HG03175 (cell line): ENCODE data around the gene CACHD1.

Experiments
- ATAC-seq: cut with Tn5 transposase; IDR thresholded peaks from one replicate; pipeline ENCODE4 v1.9.1; 2021; ENCODE audit warnings: mild to moderate bottlenecking, moderate library complexity; ENCODE audit not compliant: unreplicated experiment

The CACHD1 gene

DNA sequence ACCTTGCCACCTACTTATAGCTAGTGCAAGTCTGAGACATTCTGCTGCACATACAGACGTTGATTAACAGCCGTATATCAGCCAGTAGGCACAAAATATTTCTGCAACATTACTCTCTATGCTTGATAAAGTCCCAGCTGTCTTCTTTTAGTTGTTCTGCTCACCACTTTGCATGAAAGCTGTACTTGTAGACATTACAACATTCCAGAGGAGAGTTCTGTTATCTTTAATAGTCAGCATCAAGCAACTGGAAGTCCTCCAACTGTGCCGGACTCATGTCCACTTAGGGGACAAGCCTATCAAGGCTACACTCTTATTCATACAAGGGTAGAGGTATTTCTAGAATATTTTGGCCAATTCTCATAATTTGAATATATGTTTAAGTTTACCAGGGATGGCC is 50.0 kb downstream of the CACHD1 start:
- ATAC-seq = no peak

DNA sequence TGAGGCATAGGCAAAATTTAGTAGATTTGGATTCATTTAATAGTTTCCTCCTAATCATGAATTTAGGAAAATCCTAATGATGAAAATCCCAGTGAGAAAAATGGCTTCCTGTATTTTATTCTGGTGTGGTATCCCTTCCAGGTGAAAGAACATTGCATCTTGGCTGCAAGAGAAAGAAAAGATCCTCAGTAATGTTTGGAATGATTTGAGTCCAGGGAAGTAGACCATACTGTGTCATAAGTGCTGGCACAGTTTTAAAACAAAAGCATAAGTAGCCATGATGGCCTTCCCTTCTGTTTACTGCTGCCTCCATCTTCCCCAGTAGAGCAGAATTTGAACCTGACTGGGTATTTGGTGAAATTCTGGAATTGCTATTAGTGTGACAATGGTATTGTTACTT is 52.8 kb downstream of the CACHD1 start:
- no peak for ATAC-seq

DNA sequence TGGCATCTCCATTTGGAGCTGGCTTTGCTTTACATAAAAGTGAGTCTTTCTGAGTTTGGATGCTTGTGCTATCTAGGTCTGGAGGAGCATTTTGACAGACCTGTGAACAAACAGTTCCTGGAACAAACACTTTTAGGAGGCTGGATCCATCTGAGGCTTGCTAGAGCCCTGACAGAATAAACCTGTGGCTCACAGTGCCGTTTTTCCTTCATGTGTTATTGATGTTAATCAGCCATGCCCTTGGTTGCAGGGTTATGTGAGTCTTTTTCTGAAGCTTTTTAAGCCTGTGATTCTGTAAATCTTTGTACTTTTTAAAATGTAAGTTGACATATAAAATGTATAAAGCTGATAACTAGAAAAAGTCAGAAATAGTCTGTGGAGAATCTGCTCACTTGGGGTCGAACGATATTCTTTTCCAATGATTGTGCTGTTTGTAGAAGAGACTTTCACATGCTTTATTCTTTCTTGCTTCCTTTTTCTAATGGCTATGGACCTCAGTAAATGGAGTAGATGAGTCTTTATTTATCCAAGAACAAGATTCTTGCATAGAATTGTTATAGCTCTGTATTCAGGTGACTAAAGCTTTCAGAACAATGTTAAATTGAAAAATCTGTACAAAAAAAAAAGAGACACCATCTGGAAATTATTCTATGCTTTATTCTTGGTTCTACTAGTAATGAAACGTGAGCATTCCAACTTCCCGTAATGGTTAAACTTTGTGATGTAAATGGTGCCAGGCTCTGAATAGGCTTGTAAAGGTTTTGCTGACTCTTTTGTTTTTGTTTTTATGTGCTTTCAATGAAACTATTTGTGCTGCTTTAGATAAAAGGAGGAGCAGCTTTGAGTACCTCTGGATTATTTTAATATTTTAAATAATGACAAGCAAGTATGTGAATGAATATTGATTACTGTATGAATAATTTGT is 53.7 kb downstream of the CACHD1 start:
- no peak for ATAC-seq

DNA sequence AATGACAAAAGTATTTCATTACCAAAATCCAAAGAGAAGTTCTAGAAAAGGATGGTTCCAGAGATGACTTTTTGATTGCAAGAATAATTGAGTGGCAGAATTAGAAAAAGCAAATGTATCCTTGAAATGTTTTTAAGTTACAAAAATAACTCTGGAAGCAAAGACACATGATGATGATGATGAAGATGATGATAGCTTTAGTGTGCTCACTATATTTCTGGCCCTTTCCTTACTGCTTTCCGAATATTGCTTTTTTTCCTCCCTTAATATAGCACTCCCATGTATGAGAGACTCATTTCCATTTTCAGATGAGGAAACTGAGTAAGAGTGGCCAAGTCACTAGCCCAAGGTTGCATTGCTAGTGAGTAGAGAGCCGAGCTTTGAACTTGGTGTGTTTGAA is 54.7 kb downstream of the CACHD1 start:
- no peak for ATAC-seq

DNA sequence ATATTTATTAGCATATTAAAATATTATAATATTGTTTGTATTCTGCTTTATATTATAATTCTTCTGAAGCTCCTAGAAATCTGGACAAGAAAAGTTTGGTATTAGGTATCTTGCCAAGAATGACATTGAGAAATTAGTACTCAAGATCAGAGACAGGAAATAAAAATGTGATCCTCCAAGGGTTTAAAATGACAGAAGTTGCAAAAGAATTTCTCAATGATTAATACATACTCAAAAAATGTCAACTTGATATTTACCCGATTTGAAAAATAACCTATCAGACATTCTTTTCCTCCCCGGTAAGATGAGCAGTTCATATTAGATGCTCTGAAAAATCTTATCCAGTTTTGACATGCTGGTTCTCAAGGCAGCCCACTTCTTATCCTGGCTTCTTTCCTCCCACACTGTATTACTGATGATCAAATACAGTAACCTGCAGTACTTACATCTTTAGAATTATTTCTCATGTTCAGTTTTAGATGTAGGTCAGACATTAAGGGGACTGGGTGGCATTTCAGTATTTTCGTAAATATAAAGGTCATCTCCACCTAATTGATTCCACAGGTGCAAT is 55.3 kb downstream of the CACHD1 start:
- ATAC-seq = no peak

DNA sequence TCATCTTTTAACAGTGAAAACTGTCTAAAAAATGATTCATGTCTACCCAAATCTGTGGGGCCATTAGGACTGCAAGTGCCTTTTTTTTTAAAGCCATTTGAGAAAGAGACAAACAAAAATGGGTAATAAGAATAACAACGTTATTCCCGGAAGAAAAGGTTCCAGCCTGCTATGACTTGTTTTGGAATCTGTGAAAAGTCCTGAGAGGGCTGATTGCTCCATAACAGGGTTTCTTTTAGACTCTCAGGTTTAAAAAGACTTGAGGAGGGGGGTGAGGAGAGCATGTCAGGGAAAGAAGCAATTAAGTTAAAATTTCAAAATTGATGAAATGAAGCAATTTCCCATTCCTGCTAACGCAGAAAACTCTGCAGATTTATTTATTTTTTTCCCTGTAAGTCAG is 56.4 kb downstream of the CACHD1 start:
- ATAC-seq = no peak

DNA sequence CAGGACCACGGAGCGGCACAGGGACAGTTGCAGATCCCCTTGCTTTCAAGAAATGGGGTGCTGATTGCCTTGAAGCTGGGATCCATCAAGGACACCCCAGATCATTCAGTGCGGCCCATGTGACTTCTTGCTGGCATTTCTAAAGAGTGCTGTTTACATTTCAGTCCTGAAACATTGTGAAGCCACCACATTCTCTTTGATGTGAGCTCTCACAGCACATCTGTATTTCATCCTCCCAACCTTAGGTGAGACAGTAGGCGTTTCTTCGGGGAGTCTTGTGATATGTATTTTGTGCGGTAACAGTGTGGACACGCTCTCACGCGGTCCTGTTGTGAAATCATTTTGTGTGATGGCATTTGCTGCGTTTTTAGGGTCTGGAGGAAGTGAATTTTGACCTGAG is 57.2 kb downstream of the CACHD1 start:
- ATAC-seq = no peak

DNA sequence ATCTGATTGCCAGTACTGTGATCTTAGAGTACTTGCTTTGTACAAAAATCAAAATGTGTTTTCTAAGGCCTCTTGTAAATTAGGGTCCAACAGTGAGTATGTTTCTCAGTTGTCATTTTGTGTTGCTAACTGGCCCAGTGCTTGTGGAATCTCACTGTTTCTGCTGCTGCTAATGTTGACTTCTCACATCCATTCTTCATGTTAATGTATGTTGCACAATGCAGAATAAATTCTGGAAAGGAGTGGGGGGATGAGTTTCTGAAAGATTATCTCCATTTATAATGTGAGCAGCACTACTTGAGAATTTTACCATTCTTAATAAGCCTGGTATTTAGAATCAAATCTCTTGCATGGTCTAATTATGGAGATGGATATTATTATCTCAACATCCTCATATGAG is 57.9 kb downstream of the CACHD1 start:
- no peak for ATAC-seq

DNA sequence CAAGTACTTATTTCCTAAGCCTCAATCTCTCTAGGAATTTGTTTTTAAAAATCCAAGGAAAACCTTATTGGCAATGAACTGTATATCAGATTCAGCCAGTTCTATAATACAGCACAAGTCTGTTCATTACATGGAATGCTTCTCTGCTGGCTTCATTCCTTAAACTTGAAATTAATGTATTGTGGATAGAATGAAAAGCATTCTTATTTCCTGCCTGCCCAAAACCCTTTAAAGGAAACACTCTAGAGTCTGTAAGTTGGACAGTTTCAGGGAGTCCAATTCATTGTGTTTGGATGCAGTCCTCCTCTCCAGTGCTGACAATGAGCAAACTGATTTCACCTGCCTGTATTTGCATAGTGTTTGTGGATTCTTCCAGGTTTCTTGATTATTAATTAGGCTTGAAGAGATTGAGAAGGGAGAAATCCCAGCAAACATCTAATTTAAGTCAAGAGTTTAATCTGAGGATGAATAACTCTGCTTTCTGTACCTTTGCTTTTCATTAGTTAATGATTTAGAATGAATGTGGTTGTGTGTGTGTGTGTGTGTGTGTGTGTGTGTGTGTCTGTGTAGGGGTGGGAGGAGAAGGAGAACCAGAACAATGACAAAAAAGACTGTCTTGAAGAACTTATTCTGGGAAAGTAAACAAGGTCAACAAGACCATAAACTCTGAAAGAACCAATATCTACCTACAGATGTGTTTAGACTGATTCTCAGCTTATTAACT is 61.2 kb downstream of the CACHD1 start:
- ATAC-seq = no peak

DNA sequence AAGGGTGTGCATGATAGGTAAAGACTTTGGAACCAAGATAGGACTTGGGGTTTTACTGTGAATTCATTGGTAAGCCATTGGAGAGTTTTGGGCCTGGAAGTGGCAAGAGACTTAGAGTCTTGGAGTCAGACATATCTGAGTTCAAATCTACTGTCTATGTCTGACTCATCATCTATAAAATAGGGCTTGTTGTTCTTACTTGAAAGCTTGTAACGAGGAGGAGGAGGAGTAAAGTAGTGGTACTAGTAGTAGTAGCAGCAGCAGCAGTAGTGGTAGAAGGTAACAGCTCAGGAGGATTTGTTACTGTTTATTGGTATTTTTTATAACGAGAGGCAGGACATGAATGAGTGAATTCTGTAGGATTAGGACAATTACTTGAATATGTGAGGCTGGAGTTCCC is 62.7 kb downstream of the CACHD1 start:
- ATAC-seq = no peak

DNA sequence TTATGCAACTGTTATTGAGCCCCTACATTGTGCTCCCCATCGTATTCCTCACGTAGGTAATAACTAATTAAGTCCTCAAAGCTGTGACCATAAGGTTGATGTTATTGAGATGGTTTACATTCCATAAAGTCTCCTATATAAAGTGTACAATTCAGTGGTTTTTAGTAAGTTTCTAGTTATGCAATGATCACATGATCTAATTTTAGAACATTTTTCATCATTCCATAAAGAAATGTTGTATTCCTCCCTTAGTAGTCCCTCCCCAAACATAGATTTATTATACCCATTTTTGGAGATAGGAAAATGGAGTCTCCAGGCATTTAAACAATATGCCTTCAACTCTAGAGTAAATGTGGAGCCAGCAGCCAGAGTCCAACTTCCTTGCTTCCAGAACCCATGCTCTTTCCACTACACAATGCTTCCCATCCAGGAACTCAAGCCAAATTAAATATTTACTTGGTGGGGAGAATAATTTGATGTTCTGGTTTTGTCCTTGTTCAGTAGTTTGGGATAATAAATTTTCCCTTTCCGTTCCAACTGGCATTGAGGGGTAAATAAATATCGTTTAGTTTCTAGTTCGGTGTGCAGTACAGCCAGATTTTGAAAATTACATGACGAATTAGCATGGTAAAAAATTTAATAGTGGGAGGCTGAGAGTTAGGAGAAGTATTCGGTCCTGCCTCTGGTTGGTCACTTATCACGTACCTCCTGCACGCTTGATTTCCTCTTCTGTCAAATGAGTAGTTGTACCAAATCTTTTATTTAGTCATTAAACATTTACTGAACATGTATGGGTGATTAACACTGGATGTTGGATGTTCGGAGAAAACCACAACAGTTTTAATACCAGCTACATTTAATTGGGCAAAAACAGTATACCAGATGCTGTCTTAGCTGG is 66.3 kb downstream of the CACHD1 start:
- no peak for ATAC-seq

DNA sequence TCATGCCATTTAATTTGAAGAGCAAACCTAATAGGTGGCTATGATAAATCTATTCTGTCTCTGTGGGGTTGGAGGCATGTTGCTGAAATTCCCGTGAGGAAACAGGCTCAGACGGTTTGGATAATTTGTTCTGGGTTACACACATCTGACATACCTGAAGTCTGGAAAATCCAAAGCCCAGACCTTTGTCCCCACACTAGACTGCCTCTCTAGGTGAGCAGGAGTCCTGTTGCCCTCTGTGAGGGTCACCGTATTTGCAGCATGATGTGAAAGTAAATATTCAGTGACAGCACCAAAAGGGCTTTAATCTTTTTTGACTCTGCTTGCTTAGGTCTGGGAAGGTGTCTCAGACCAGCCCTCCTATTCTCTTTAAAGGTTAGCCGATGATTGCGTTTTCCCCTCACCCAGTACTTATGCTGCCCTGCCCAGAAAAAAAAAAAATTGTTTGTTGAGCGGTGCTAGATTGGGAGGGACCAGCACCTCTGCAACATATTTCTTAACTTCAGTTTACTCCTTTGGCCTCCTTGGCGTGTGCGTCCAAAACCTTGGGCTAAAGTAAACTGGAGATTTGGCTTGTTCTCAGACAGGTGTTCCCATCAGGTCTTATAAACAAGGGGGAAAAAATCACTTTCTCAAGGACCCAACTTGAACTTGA is 67.0 kb downstream of the CACHD1 start:
- no peak for ATAC-seq

DNA sequence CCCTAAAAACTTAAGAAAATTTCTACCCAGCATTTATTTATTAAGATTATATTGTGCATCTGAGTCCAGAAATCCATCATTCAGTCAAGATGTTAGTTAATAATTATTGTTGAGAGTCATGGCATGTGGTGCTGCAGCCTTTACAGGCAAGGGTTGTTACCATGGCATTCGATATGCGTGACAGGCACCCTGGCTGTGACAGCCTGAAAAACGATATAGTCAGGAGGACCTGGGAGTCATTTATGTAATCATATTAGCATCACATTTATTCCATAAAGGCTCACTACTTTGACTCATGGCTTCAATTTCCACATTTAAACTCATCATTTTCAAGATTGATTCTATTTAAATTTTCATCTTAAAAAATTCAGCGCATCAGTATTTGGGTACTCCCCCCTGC is 68.0 kb downstream of the CACHD1 start:
- no peak for ATAC-seq

DNA sequence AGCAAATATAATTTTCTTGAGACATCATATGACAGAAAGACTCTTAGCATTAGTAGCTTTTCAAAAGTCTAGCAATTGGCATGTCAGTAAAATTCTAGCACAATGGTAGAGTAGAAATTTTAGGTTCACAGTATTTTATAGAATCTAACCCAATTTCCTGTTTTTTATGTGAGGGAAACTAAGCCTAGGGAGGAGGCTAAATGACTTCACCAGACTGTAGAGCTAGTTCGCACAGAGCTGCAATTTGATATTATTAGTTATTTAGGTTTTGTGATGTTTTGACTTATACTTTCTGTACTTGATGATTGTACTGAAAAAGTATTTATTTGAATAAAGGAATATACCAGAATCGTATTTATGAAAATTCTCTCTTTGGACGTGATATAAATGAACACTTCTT is 68.5 kb downstream of the CACHD1 start:
- ATAC-seq = no peak

DNA sequence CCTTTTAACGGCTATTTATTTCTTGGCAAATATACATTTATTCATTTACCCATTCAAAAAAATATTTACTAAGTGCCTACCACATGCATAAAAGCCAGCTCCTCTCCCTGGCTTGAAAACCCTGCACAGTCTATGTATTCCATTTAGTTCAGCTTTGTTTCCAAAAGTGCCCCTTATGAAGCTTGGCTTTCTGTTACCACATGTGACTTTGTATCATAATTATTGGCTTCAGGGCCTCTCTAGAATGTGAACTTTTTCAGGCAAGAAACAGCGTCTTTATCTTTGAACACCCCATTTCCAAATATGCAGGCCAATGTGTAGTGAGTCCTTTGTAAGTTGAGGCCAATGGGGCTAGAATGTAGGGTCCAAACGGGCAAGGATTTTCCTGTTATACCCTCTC is 69.4 kb downstream of the CACHD1 start:
- ATAC-seq = no peak

DNA sequence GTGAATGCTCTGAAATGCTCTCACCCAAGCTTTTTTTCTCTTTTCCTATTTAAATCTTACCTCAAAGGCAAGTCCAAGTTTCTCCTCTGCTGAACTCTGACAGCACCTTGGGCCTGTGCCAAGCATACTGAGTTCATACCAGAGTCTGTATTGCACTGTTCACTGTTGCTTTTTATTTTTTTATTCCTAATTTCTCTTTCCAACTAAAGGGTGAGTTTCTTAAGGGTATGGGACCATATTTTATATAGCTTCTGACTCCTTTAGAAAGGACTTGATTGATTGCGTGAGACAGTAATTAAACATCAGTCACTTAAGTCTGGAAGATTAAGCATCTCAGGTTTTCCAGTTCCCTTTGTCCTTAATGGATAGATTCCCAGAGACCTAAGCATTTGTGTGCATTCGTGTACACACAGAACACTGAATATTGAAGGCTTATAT is 69.9 kb downstream of the CACHD1 start:
- ATAC-seq = no peak

DNA sequence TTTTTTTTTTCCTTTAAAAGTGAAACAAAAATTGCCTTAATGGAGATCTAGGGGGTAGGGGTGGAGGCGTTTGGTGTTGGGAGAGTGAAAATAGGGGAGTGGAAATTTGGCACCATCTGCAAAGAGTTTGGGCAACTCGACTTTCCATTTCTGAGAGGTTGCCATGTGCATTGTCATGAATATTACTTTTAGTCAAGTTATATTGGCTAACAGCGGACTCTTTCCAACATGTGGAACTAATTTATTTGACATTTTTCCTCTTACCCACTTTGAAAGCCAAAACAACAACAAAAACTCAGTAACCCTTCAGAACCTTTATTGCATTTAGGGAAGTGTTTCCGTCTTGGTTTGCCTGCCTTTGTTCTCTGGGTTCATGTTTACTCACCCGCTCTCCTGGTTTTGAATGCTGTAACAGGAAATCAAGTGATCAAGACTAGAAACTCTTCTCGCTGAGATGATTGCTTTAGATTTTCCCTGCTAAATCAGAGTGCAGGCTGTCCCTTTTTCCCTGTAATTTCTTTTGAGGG is 70.4 kb downstream of the CACHD1 start:
- no peak for ATAC-seq

DNA sequence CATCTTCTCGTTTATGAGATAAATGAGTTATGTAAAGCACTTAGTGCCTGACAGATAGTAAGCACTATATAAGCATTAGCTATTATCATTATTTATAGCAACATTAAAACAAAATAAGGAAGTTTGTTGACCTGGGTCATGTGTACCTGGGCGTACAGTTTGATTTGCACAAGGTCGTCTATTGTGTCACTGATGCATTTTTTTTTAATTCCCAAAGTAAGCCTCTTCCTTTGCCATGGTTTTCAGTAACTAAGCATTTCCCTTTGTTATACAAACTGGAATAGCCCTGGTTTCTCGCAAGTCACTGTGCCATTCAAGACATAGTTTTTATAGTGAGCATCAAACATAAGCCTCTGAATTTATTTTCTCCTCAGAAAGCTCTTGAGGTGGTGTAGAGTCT is 72.2 kb downstream of the CACHD1 start:
- no peak for ATAC-seq

DNA sequence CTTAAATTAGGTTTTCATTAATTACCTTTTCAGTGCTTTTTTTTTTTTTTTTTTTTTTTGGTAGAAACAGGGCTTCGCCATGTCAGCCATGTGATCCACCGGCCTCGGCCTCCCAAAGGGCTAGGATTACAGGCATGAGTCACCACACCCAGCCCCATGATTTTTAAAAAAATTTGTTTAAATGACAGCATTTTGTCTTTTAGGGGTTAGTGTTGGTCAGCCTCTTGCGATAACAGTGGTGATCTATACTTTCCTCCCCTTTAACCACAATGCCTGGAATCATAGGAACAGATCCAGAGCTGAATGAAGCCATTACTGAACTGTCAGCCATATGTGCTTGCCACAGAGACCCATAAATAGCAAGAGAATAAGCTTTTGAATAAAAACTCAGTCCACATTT is 73.9 kb downstream of the CACHD1 start:
- no peak for ATAC-seq
